GM18502 (cell line): ENCODE measurements around the gene G6PC3.
"Not testable (repeated sequence)": the region's sequence is repeated elsewhere in the genome, so short reads cannot be mapped to it uniquely, and the experiment has no call there.

Experiments used
- ATAC-seq: cut with Tn5 transposase; IDR thresholded peaks from one replicate; pipeline ENCODE4 v1.9.1; 2021; ENCODE audit warnings: mild to moderate bottlenecking; ENCODE audit not compliant: unreplicated experiment, poor library complexity

Gene G6PC3

GRCh38 chr17:44070455-44071197 is at the start of gene G6PC3:
TSS of gene G6PC3 (plus strand) at chr17:44070735. CDS start at chr17:44070966, 231 bp downstream.
- ATAC-seq, result peak; percentile 67

- not testable (repeated sequence) for ATAC-seq
Measured at GRCh38 chr17:44021227-44021626, 49.3 kb upstream of the G6PC3 start.

- ATAC-seq, result no peak
Measured at GRCh38 chr17:44022246-44022645, 48.3 kb upstream of the G6PC3 start.

- ATAC-seq, result no peak
Measured at GRCh38 chr17:44023545-44024270, 46.8 kb upstream of the G6PC3 start.

GRCh38 chr17:44024271-44024663 is 46.3 kb upstream of the G6PC3 start:
- ATAC-seq, result no peak

GRCh38 chr17:44024853-44025252 is 45.7 kb upstream of the G6PC3 start:
- no peak for ATAC-seq

- ATAC-seq, result no peak
Measured at GRCh38 chr17:44029736-44030135, 40.8 kb upstream of the G6PC3 start.

GRCh38 chr17:44030482-44030881 is 40.1 kb upstream of the G6PC3 start:
- ATAC-seq, result no peak

- no peak for ATAC-seq
Measured at GRCh38 chr17:44033861-44034408, 36.6 kb upstream of the G6PC3 start.

- ATAC-seq, result not testable (repeated sequence)
Measured at GRCh38 chr17:44034688-44035087, 35.8 kb upstream of the G6PC3 start.

- ATAC-seq, result no peak
Measured at GRCh38 chr17:44037471-44037870, 33.1 kb upstream of the G6PC3 start.

- ATAC-seq, result no peak
Measured at GRCh38 chr17:44038604-44039011, 31.9 kb upstream of the G6PC3 start.

- ATAC-seq, result no peak
Measured at GRCh38 chr17:44039829-44040635, 30.5 kb upstream of the G6PC3 start.

- ATAC-seq, result no peak
Measured at GRCh38 chr17:44043272-44043696, 27.3 kb upstream of the G6PC3 start.

- ATAC-seq, result no peak
Measured at GRCh38 chr17:44044071-44044470, 26.5 kb upstream of the G6PC3 start.

GRCh38 chr17:44045486-44045885 is 25.0 kb upstream of the G6PC3 start:
- no peak for ATAC-seq

- ATAC-seq, result not testable (repeated sequence)
Measured at GRCh38 chr17:44046893-44047292, 23.6 kb upstream of the G6PC3 start.

- ATAC-seq, result no peak
Measured at GRCh38 chr17:44049294-44050060, 21.1 kb upstream of the G6PC3 start.

- no peak for ATAC-seq
Measured at GRCh38 chr17:44053125-44053872, 17.2 kb upstream of the G6PC3 start.
